ENCODE measurements around the gene GNPTAB.

GNPTAB gene

GRCh38 chr12:101795786-101796185, 35.0 kb downstream of the GNPTAB start:
- no peak overlapping the region for H2AFZ ChIP-seq (ENCODE audit: low read depth, low read length)
- no peak for DNase-seq
- H3K9ac ChIP-seq (ENCODE audit: low read depth, low read length), result peak overlapping the region; percentile 42; the same call in 1 of the 2 replicates
- no peaks in the 10 kb centered on the region for H4K20me1 ChIP-seq (ENCODE audit: insufficient read depth, low read length)
- H3K27me3 ChIP-seq (ENCODE audit: insufficient read depth, low read length, poor library complexity), result no peaks in the 10 kb centered on the region
- no peaks in the 10 kb centered on the region for H3K9me3 ChIP-seq (ENCODE audit: insufficient read depth, low read length, severe bottlenecking)
- peak overlapping the region in 1 of 2 experiments; percentile 17; a peak in 1 of 4 replicates for H3K4me3 ChIP-seq (ENCODE audit: low read depth in 1 of 2, low read length in 2 of 2)
- peak overlapping the region; percentile 90 for H3K27ac ChIP-seq (ENCODE audit: low read length)
- peak overlapping the region; percentile 45 for H3K4me2 ChIP-seq (ENCODE audit: insufficient read depth, low read length)
- no peak for TF ChIP-seq CTCF (IDR thresholded peaks at IDR 0.05; ENCODE audit: borderline replicate concordance, extremely low read depth, low read length, poor library complexity, severe bottlenecking)
- no peak for TF ChIP-seq EZH2 (IDR thresholded peaks at IDR 0.05; ENCODE audit: borderline replicate concordance, low read depth, low read length, severe bottlenecking)
- peaks cover 59% of the 10 kb centered on the region for H3K79me2 ChIP-seq (ENCODE audit: insufficient read depth, low read length)
- ATAC-seq (ENCODE audit: insufficient read depth, low read depth), result no peak
- peaks cover 58% of the 10 kb centered on the region for H3K4me1 ChIP-seq (ENCODE audit: insufficient read depth, low read length)
- peaks cover 34% of the 10 kb centered on the region for H3K36me3 ChIP-seq (ENCODE audit: insufficient read depth, low read length)

GRCh38 chr12:101795013-101795412, 35.7 kb downstream of the GNPTAB start:
- H3K9me3 ChIP-seq (ENCODE audit: insufficient read depth, low read length, severe bottlenecking), result no peaks in the 10 kb centered on the region
- peak overlapping the region; percentile 43; the same call in 1 of the 2 replicates for H3K4me2 ChIP-seq (ENCODE audit: insufficient read depth, low read length)
- TF ChIP-seq CTCF (IDR thresholded peaks at IDR 0.05; ENCODE audit: borderline replicate concordance, extremely low read depth, low read length, poor library complexity, severe bottlenecking) (no peak), EZH2 (IDR thresholded peaks at IDR 0.05; ENCODE audit: borderline replicate concordance, low read depth, low read length, severe bottlenecking) (no peak)
- H3K27me3 ChIP-seq (ENCODE audit: insufficient read depth, low read length, poor library complexity), result no peaks in the 10 kb centered on the region
- H2AFZ ChIP-seq (ENCODE audit: low read depth, low read length), result no peak overlapping the region
- H3K9ac ChIP-seq (ENCODE audit: low read depth, low read length), result peak overlapping the region; percentile 42
- H3K27ac ChIP-seq (ENCODE audit: low read length), result peak overlapping the region; percentile 90
- peaks cover 58% of the 10 kb centered on the region for H3K4me1 ChIP-seq (ENCODE audit: insufficient read depth, low read length)
- ATAC-seq (ENCODE audit: insufficient read depth, low read depth) (peak; percentile 80), DNase-seq (peak; percentile 67)
- H3K4me3 ChIP-seq (ENCODE audit: low read depth in 1 of 2, low read length in 2 of 2), result no peak overlapping the region
- no peaks in the 10 kb centered on the region for H4K20me1 ChIP-seq (ENCODE audit: insufficient read depth, low read length)
- H3K36me3 ChIP-seq (ENCODE audit: insufficient read depth, low read length), result peaks cover 41% of the 10 kb centered on the region
- H3K79me2 ChIP-seq (ENCODE audit: insufficient read depth, low read length), result peaks cover 53% of the 10 kb centered on the region

GRCh38 chr12:101794574-101794973, 36.2 kb downstream of the GNPTAB start:
- H3K9me3 ChIP-seq (ENCODE audit: insufficient read depth, low read length, severe bottlenecking), result no peaks in the 10 kb centered on the region
- H3K36me3 ChIP-seq (ENCODE audit: insufficient read depth, low read length), result peaks cover 46% of the 10 kb centered on the region
- H3K4me2 ChIP-seq (ENCODE audit: insufficient read depth, low read length), result peak overlapping the region; percentile 43; the same call in 1 of the 2 replicates
- peaks cover 48% of the 10 kb centered on the region for H3K79me2 ChIP-seq (ENCODE audit: insufficient read depth, low read length)
- H3K27me3 ChIP-seq (ENCODE audit: insufficient read depth, low read length, poor library complexity), result no peaks in the 10 kb centered on the region
- peak overlapping the region; percentile 90 for H3K27ac ChIP-seq (ENCODE audit: low read length)
- H3K9ac ChIP-seq (ENCODE audit: low read depth, low read length), result peak overlapping the region; percentile 42
- TF ChIP-seq EZH2 (IDR thresholded peaks at IDR 0.05; ENCODE audit: borderline replicate concordance, low read depth, low read length, severe bottlenecking), result no peak
- no peak for TF ChIP-seq CTCF (IDR thresholded peaks at IDR 0.05; ENCODE audit: borderline replicate concordance, extremely low read depth, low read length, poor library complexity, severe bottlenecking)
- no peaks in the 10 kb centered on the region for H4K20me1 ChIP-seq (ENCODE audit: insufficient read depth, low read length)
- H3K4me1 ChIP-seq (ENCODE audit: insufficient read depth, low read length), result peaks cover 57% of the 10 kb centered on the region
- ATAC-seq (ENCODE audit: insufficient read depth, low read depth), result peak; percentile 39
- H2AFZ ChIP-seq (ENCODE audit: low read depth, low read length), result no peak overlapping the region
- DNase-seq, result peak; percentile 23
- no peak overlapping the region for H3K4me3 ChIP-seq (ENCODE audit: low read depth in 1 of 2, low read length in 2 of 2)
